Gastrocnemius medialis (tissue), 4 donors: ENCODE results near the gene MLST8.

ENCODE experiments used
- POLR2A ChIP-seq, 2 donors: fragments of 450-650 bp; IDR thresholded peaks; one replicate each; pipeline ENCODE4 v1.6.1; 2017; ENCODE audit warnings: antibody characterized with exemption in 2 of 2, mild to moderate bottlenecking in 2 of 2, moderate library complexity in 2 of 2
- TF ChIP-seq, protein P1 (sequence below), 5 experiments: fragments of 450-650 bp in 3 of 5; fragments of 200-600 bp in 2 of 5; sonication (generic) in 2 of 5; IDR thresholded peaks in 4 of 5; conservative IDR thresholded peaks in 1 of 5; 1 replicate in 4 of 5; 2 replicates in 1 of 5; pipeline ENCODE4 v1.5.1; 2016 to 2019; ENCODE audit warnings: antibody characterized with exemption in 5 of 5, mild to moderate bottlenecking in 3 of 5, moderate library complexity in 3 of 5

DNA sequence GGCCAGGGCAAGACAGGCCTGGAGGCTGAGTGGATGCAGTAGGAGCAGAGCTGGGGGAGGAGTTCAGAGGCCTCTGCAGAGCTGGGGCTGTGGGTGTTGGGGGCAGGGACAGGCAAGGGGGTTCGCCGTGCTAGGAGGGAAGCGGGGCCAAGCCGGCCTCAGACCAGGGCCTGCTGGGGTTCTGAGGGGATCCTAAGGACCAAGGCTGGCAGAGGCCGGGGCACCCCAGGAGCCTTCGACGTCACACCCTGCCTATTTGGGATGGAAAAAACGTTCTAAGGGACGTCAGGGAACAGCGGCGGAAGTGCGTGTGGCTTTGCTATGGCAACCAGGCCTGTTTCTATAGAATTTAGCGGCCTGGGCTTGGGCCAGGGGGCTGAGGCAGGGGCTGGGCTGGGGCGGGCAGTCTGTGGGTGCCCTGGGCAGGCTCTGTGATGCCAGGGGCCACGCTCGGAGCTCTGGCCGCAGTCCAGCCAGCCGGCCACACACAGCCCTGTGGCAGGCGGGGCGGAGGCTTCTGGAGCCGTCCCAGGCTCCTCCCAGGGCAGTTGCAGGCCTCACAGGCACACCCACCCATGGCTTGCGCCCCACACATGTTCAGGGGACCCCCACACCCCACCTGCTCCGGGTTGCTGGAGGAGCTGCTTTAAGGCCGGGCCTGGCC lies 45.9 kb upstream of the MLST8 start:
- TF ChIP-seq, protein P1, sequence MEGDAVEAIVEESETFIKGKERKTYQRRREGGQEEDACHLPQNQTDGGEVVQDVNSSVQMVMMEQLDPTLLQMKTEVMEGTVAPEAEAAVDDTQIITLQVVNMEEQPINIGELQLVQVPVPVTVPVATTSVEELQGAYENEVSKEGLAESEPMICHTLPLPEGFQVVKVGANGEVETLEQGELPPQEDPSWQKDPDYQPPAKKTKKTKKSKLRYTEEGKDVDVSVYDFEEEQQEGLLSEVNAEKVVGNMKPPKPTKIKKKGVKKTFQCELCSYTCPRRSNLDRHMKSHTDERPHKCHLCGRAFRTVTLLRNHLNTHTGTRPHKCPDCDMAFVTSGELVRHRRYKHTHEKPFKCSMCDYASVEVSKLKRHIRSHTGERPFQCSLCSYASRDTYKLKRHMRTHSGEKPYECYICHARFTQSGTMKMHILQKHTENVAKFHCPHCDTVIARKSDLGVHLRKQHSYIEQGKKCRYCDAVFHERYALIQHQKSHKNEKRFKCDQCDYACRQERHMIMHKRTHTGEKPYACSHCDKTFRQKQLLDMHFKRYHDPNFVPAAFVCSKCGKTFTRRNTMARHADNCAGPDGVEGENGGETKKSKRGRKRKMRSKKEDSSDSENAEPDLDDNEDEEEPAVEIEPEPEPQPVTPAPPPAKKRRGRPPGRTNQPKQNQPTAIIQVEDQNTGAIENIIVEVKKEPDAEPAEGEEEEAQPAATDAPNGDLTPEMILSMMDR (IDR thresholded peaks at IDR 0.05 in 4 of 5, conservative IDR thresholded peaks at IDR 0.05 in 1 of 5): no peak
- TF ChIP-seq POLR2A (IDR thresholded peaks at IDR 0.05): no peak
